HUES6 (cell line): ENCODE results near the gene RHOD.

ENCODE experiments used
- H3K27ac ChIP-seq: 2 replicates; pipeline ENCODE4 v1.7.0; 2013; ENCODE audit warnings: low read depth, mild to moderate bottlenecking, low read length, inconsistent platforms
- H3K27me3 ChIP-seq: 2 replicates; pipeline ENCODE4 v1.6.1; 2013; ENCODE audit warnings: low read length; ENCODE audit not compliant: control insufficient read depth, insufficient read depth
- H3K36me3 ChIP-seq: 2 replicates; pipeline ENCODE4 v1.6.1; 2013; ENCODE audit warnings: low read length; ENCODE audit not compliant: control insufficient read depth, insufficient read depth
- H3K4me1 ChIP-seq: 2 replicates; pipeline ENCODE4 v1.6.1; 2013; ENCODE audit warnings: low read length; ENCODE audit not compliant: control insufficient read depth, insufficient read depth
- H3K4me3 ChIP-seq: 2 replicates; pipeline ENCODE4 v1.5.1; 2013; ENCODE audit warnings: low read depth, low read length
- H3K9ac ChIP-seq: one replicate; pipeline ENCODE4 v1.6.1; 2013; ENCODE audit warnings: mild to moderate bottlenecking, low read length
- H3K9me3 ChIP-seq: 2 replicates; pipeline ENCODE4 v1.6.1; 2013; ENCODE audit warnings: low read depth, low read length; ENCODE audit not compliant: control insufficient read depth, insufficient read depth

Gene RHOD

GRCh38 chr11:67056267-67057204, at the start of gene RHOD:
RHOD (plus strand) TSS chr11:67056847; CDS start chr11:67056903, 56 bp downstream.
- Histone ChIP-seq H3K4me3 (peak within 1 kb of the TSS; percentile 82), H3K4me1 (peaks cover 29% of the 10 kb centered on the region), H3K9ac (peak within 1 kb of the TSS; percentile 70), H3K36me3 (no peaks in the 10 kb centered on the region), H3K27ac (no peak within 1 kb of the TSS), H3K9me3 (no peaks in the 10 kb centered on the region), H3K27me3 (peaks cover 9% of the 10 kb centered on the region)

- Histone ChIP-seq H3K4me3 (no peak overlapping the region), H3K9me3 (no peaks in the 10 kb centered on the region), H3K36me3 (no peaks in the 10 kb centered on the region), H3K4me1 (peaks cover 18% of the 10 kb centered on the region), H3K27me3 (no peaks in the 10 kb centered on the region), H3K9ac (no peak overlapping the region), H3K27ac (no peak overlapping the region)
These were observed 49.5 kb upstream of the RHOD start for GRCh38 chr11:67007126-67007525.

- Histone ChIP-seq H3K4me1 (peaks cover 8% of the 10 kb centered on the region), H3K9me3 (no peaks in the 10 kb centered on the region), H3K36me3 (no peaks in the 10 kb centered on the region), H3K4me3 (no peak overlapping the region), H3K27me3 (no peaks in the 10 kb centered on the region), H3K27ac (no peak overlapping the region), H3K9ac (no peak overlapping the region)
These were observed 46.2 kb upstream of the RHOD start for GRCh38 chr11:67010296-67010905.

- H3K4me3 ChIP-seq, result no peak overlapping the region
- no peak overlapping the region for H3K9ac ChIP-seq
- H3K27me3 ChIP-seq, result no peaks in the 10 kb centered on the region
- no peak overlapping the region for H3K27ac ChIP-seq
- peaks cover 7% of the 10 kb centered on the region for H3K4me1 ChIP-seq
- no peaks in the 10 kb centered on the region for H3K9me3 ChIP-seq
- no peaks in the 10 kb centered on the region for H3K36me3 ChIP-seq
These were observed 43.1 kb upstream of the RHOD start for GRCh38 chr11:67013511-67014045.

GRCh38 chr11:67014343-67014742, 42.3 kb upstream of the RHOD start:
- no peak overlapping the region for H3K4me3 ChIP-seq
- no peaks in the 10 kb centered on the region for H3K36me3 ChIP-seq
- no peaks in the 10 kb centered on the region for H3K27me3 ChIP-seq
- no peak overlapping the region for H3K9ac ChIP-seq
- no peak overlapping the region for H3K27ac ChIP-seq
- no peaks in the 10 kb centered on the region for H3K9me3 ChIP-seq
- H3K4me1 ChIP-seq, result peaks cover 7% of the 10 kb centered on the region

- no peak overlapping the region for H3K9ac ChIP-seq
- no peaks in the 10 kb centered on the region for H3K27me3 ChIP-seq
- no peak overlapping the region for H3K4me3 ChIP-seq
- H3K4me1 ChIP-seq, result peaks cover 7% of the 10 kb centered on the region
- no peak overlapping the region for H3K27ac ChIP-seq
- H3K9me3 ChIP-seq, result no peaks in the 10 kb centered on the region
- no peaks in the 10 kb centered on the region for H3K36me3 ChIP-seq
These were observed 41.6 kb upstream of the RHOD start for GRCh38 chr11:67015048-67015447.

GRCh38 chr11:67016550-67016949, 40.1 kb upstream of the RHOD start:
- Histone ChIP-seq H3K4me3 (no peak overlapping the region), H3K27me3 (no peaks in the 10 kb centered on the region), H3K4me1 (peaks cover 7% of the 10 kb centered on the region), H3K9me3 (no peaks in the 10 kb centered on the region), H3K27ac (no peak overlapping the region), H3K9ac (no peak overlapping the region), H3K36me3 (no peaks in the 10 kb centered on the region)

GRCh38 chr11:67020949-67021348, 35.7 kb upstream of the RHOD start:
- no peaks in the 10 kb centered on the region for H3K36me3 ChIP-seq

GRCh38 chr11:67022341-67022933, 34.2 kb upstream of the RHOD start:
- Histone ChIP-seq H3K9me3 (no peaks in the 10 kb centered on the region; the same call in 1 of the 2 replicates), H3K4me3 (peak overlapping the region; percentile 77), H3K36me3 (no peaks in the 10 kb centered on the region), H3K27ac (no peak overlapping the region), H3K9ac (no peak overlapping the region), H3K4me1 (peaks cover 8% of the 10 kb centered on the region), H3K27me3 (peaks cover 43% of the 10 kb centered on the region)

More at GRCh38 chr11:67020949-67021348, 35.7 kb upstream of the RHOD start:
- Histone ChIP-seq H3K27me3 (peaks cover 40% of the 10 kb centered on the region), H3K9me3 (no peaks in the 10 kb centered on the region; the same call in 1 of the 2 replicates), H3K4me1 (peaks cover 8% of the 10 kb centered on the region), H3K4me3 (no peak overlapping the region), H3K9ac (no peak overlapping the region), H3K27ac (no peak overlapping the region)

- peaks cover 43% of the 10 kb centered on the region for H3K27me3 ChIP-seq
- no peaks in the 10 kb centered on the region; the same call in 1 of the 2 replicates for H3K9me3 ChIP-seq
- no peak within 1 kb of the TSS for H3K27ac ChIP-seq
- H3K4me1 ChIP-seq, result peaks cover 16% of the 10 kb centered on the region
- H3K9ac ChIP-seq, result peak within 1 kb of the TSS; percentile 35
- peak within 1 kb of the TSS; percentile 77 for H3K4me3 ChIP-seq
- H3K36me3 ChIP-seq, result no peaks in the 10 kb centered on the region
These were observed 33.4 kb upstream of the RHOD start, which contains the start of gene SYT12 for GRCh38 chr11:67022961-67023956. SYT12 (plus strand) TSS chr11:67023134; CDS start chr11:67030145, 7,011 bp downstream.
